Measurements from ENCODE around the gene REC8.
"Not testable (repeated sequence)": the region's sequence is repeated elsewhere in the genome, so short reads cannot be mapped to it uniquely, and the experiment has no call there.

The REC8 gene

DNA sequence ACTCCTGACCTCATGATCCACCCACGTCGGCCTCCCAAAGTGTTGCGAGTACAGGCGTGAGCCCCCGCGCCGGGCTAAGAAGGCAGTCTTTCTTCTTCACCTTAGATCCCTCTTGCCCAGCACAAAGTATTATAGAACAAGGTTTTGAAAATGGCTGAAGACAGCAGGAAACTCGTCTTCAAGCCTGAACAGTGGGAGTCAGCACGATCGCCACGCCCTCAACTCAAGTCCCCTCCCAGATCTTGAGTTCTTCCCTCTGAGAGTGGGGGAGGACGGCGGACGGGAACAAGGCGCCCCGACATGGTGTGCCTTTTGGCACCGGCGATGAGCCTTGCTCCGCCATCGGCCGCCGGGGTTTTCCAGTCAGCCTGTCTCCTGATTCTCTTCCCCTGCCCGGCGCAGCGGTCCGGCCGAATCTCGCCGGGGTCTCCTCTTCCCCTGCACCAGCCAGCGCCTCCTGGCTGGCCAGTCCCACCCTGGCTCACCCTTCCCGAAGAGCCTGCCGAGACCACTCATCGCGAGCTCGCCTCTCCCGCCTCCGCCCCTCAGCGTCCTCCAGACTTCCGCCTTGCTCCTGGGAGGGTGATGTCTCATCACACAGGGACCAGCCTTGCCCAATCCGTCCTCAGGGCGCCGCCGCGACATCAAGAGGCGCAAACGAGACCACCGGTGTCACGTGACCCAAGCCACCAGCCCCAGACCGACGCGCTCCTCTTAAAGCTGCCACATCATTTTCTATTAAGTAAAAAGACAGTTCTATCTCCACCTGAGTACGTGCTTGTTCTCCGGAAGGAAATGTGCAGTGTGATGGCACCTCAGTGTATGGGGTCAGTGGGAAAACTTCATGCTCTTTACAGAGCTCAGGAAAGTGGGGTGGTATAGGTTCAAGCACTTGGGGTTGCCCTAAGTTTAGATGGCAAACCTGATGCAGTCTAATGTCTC is 41.3 kb downstream of the REC8 start, which contains the start of gene CHMP4A:
Gene CHMP4A (minus strand): TSS at position 565 of the 942 bp plus-strand sequence. CDS start 49 bp downstream, at position 516.
- TF ChIP-seq, protein P1, sequence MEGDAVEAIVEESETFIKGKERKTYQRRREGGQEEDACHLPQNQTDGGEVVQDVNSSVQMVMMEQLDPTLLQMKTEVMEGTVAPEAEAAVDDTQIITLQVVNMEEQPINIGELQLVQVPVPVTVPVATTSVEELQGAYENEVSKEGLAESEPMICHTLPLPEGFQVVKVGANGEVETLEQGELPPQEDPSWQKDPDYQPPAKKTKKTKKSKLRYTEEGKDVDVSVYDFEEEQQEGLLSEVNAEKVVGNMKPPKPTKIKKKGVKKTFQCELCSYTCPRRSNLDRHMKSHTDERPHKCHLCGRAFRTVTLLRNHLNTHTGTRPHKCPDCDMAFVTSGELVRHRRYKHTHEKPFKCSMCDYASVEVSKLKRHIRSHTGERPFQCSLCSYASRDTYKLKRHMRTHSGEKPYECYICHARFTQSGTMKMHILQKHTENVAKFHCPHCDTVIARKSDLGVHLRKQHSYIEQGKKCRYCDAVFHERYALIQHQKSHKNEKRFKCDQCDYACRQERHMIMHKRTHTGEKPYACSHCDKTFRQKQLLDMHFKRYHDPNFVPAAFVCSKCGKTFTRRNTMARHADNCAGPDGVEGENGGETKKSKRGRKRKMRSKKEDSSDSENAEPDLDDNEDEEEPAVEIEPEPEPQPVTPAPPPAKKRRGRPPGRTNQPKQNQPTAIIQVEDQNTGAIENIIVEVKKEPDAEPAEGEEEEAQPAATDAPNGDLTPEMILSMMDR (IDR thresholded peaks at IDR 0.05), result peak in 1 of 2 experiments; percentile 14
- Histone ChIP-seq H3K4me1 (peaks cover 0 to 31% (median 27%) of the 10 kb centered on the region in 4 donors), H3K27ac (peak within 1 kb of the TSS; percentile 89 to 96), H3K36me3 (peaks cover 18 to 35% (median 34%) of the 10 kb centered on the region in 3 donors), H3K9me3 (no peaks in the 10 kb centered on the region), H3K4me3 (peak within 1 kb of the TSS; percentile 62 to 90), H3K27me3 (no peaks in the 10 kb centered on the region)
- peak; percentile 98 to 99 for DNase-seq
- intact Hi-C loops (cut with DNase I; ENCODE audit: low total_unique reads), result no loop called here

DNA sequence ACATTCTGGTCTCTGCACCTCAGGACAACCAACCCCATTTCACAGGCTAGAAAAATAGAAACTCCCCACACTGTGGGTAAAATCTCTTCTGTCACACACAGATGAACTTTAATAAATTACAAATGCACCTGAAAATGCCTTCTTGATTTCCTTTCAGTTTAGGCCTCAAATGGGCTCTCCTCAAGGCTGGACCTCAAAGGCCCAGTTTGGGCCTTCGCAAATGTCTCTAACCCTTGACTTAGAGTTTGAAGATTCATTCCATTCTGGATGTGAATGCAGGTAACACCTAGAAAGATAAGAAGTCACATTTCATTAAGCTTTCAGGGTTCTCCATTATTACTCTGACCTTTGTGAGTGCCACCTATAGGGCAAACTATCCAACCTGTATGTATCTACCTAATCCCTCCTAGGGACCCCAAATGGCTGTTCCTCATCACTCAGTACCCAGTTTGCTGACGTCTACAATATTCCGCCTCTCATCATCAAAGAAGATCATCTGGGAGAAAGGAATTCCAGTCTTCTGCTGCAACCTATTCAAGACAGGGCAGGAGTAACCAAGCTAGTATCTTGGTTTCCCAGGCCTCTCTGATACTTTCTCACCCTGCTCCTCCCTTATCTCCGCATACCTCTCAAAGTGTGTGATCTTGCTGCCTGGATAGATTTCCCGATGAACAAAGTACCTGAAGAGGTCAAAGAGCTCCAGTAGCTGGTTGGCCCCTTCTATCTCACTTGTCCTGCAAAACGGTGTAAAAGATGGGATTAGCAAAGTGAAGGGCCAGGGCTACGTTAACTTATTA is 42.2 kb downstream of the REC8 start:
- H3K27ac ChIP-seq, result peak overlapping the region; percentile 89 to 96
- H3K4me3 ChIP-seq, result peak overlapping the region; percentile 62 to 90
- DNase-seq, result peak in 1 of 2 donors; percentile 13
- H3K9me3 ChIP-seq, result no peaks in the 10 kb centered on the region
- H3K36me3 ChIP-seq, result peaks cover 19 to 32% (median 27%) of the 10 kb centered on the region in 3 donors
- TF ChIP-seq, protein P1 (IDR thresholded peaks at IDR 0.05), result no peak
- intact Hi-C loops (cut with DNase I; ENCODE audit: low total_unique reads), result no loop called here
- no peaks in the 10 kb centered on the region for H3K27me3 ChIP-seq
- H3K4me1 ChIP-seq, result peaks cover 0 to 31% (median 27%) of the 10 kb centered on the region in 4 donors

DNA sequence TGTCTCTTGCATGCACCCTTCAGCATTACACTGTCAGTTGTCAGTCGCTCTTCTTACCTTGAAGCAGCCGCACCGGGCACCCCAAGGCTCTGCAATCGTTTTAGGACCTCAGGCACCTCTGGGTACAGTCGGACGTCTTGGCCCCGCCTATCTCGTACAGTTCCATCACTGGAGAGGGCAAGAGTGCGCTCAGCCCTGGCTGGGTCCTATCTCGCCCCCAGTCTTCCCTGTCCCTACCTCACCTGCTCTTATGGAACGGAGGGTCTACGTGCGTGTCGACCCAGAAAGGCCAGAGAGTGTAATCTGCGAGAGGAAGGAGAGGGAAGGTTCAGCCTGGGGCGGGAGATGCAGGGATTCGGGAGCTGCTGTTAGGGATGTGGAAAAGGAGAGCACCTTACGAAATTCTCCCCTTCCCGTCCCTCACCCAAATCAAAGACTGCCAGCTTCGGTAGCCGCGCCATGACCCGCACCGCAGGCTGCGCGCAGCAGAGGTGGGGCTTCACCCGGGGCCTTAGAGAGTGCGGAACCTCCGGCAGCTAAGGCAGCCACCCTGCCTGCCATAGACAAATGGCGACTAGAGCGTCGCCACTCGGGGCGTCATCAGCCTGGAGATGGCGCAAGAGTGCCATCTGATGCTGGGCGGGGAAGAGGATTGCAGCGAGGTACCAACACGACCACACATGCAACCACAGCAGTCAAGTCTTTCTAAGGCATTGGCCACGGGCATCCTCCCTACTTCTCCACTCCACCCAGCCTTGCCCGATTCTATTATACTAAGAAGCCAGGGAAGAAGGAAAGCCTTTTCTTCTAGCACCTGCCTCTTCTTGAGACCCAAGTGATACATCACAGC is 43.8 kb downstream of the REC8 start, which contains the start of gene MDP1:
Gene MDP1 (minus strand): TSS at position 572 of the 850 bp plus-strand sequence. CDS start 111 bp downstream, at position 461.
- TF ChIP-seq, protein P1 (IDR thresholded peaks at IDR 0.05), result peak; percentile 11 to 22
- peak within 1 kb of the TSS; percentile 69 to 72 for H3K4me3 ChIP-seq
- DNase-seq, result peak; percentile 88 to 92
- peak within 1 kb of the TSS; percentile 89 to 91 for H3K27ac ChIP-seq
- H3K36me3 ChIP-seq, result peaks cover 5 to 16% (median 11%) of the 10 kb centered on the region in 3 donors
- peaks cover 0 to 31% (median 27%) of the 10 kb centered on the region in 4 donors for H3K4me1 ChIP-seq
- H3K27me3 ChIP-seq, result no peaks in the 10 kb centered on the region
- intact Hi-C loops (cut with DNase I; ENCODE audit: low total_unique reads), result no loop called here
- H3K9me3 ChIP-seq, result no peaks in the 10 kb centered on the region

DNA sequence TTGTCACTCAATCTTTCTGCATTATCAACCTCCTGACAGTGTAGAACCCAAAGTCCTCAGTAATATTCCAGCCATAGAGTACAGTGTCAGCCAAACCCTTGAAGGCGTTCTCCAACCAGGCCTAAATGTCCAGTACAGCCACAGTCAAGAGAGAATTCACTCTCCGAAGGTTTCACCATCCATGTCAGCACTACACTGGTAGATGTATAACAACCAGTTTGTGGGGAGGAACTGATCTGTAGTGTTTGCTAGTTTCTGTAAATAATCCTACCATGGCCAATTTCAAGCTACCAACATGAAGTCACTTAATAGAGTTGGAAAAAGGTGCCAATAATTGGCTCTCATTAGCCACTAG is 44.4 kb downstream of the REC8 start:
- Histone ChIP-seq H3K27me3 (no peaks in the 10 kb centered on the region), H3K9me3 (no peaks in the 10 kb centered on the region), H3K4me1 (peaks cover 0 to 31% (median 27%) of the 10 kb centered on the region in 4 donors), H3K4me3 (peak overlapping the region; percentile 69 to 72), H3K36me3 (peaks cover 5 to 10% (median 6%) of the 10 kb centered on the region in 3 donors), H3K27ac (peak overlapping the region; percentile 89 to 91)
- TF ChIP-seq, protein P1 (IDR thresholded peaks at IDR 0.05), result no peak
- no peak for DNase-seq
- intact Hi-C loops (cut with DNase I; ENCODE audit: low total_unique reads), result no loop called here

DNA sequence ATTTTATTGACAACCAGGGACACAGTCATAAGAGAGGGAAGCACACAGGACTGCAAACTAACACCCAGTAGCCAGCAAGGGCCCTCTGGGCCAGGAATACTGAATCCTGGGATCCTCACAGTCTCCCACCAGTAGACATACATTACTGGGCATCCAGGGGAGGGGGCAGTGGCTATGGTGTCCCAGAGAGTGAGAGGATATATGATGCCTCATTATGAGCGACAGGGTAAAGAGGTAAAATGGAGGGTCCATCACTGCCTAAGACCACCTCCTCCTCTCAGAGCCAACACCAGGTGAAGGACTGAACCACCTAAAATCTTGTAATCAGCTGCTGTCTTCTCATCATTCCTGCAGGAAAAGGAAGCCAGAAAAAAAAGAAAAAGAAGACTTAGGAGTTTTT is 45.0 kb downstream of the REC8 start:
- H3K36me3 ChIP-seq; H3K4me3 ChIP-seq; H3K27ac ChIP-seq; H3K9me3 ChIP-seq; H3K27me3 ChIP-seq; intact Hi-C loops (cut with DNase I; ENCODE audit: low total_unique reads): not testable (repeated sequence)
- DNase-seq, result peak in 1 of 2 donors; percentile 48
- H3K4me1 ChIP-seq, result peaks cover 0 to 31% (median 26%) of the 10 kb centered on the region in 4 donors

Data from tibial artery (tissue), 4 donors.